K562 (cell line): ENCODE measurements around the gene NELFE. TPM values are rescaled to one million over a fixed set of nuclear protein-coding genes. Genes with fewer than 3 reads are reported as not detected.

Experiments used
- ATAC-seq: fragments of 200-7000 bp; cut with Tn5 transposase; 3 replicates; pipeline ENCODE4 v1.9.1; 2020; ENCODE audit warnings: moderate library complexity
- BruUV-seq: library from RNA; stranded (reverse); fragments of 400-500 nt; replicated peaks from 2 replicates; lab custom pipeline; 2021; lab: Mats Ljungman, UMichigan
- CTCF ChIA-PET: fragments of 300-600 bp; formaldehyde crosslinking; extraction: SDS; loops from one replicate; lab custom pipeline; 2021; ENCODE audit warnings: low intra/inter-chr PET ratio; lab: Yijun Ruan, JAX
- POLR2A ChIA-PET: fragments of 300-600, 350-650 bp; sonication (Branson Sonifier 250); formaldehyde crosslinking; extraction: SDS; loops from one replicate; lab custom pipeline; 2021; ENCODE audit warnings: antibody characterized with exemption, inconsistent platforms; lab: Yijun Ruan, JAX
- DNase-seq, 4 experiments: peaks; one replicate each; pipeline versions ENCODE4 v3.0.0 to v3.0.0-alpha.2; 2011 to 2018; ENCODE audit warnings: low spot score in 3 of 4, mixed read lengths in 3 of 4; ENCODE audit errors: extremely low read depth in 1 of 4
- FAIRE-seq: peaks from 2 replicates; lab custom pipeline; 2011; peaks lifted over from hg19 to GRCh38; lab: Jason Lieb, UNC
- H2AFZ ChIP-seq: 2 replicates; pipeline ENCODE4 v1.6.0; 2011; ENCODE audit warnings: low read depth, low read length, control low read depth, inconsistent platforms
- H3K27ac ChIP-seq: fragments of 200-600 bp; 3 replicates; pipeline ENCODE4 v1.8.0; 2011; ENCODE audit warnings: low read depth, mild to moderate bottlenecking, control low read depth, inconsistent platforms, low read length, moderate library complexity, mixed read lengths; ENCODE audit errors: extremely low read depth
- H3K27me3 ChIP-seq, 2 experiments: fragments of 300-600 bp in 1 of 2; 2 replicates in 1 of 2; 3 replicates in 1 of 2; pipeline versions ENCODE4 v1.6.0 to v1.8.0; 2011; ENCODE audit warnings: inconsistent platforms in 2 of 2, low read length in 2 of 2, mild to moderate bottlenecking in 1 of 2, mixed read lengths in 1 of 2, moderate library complexity in 1 of 2; ENCODE audit not compliant: control insufficient read depth in 2 of 2, insufficient read depth in 2 of 2
- H3K36me3 ChIP-seq: fragments of 300-600 bp; 3 replicates; pipeline ENCODE4 v1.8.0; 2011; ENCODE audit warnings: mild to moderate bottlenecking, low read length, inconsistent platforms; ENCODE audit not compliant: control insufficient read depth, insufficient read depth
- H3K4me1 ChIP-seq, 2 experiments: fragments of 200-600 bp in 1 of 2; replicated peaks in 1 of 2; 2 replicates in 1 of 2; 3 replicates in 1 of 2; pipeline versions ENCODE4 v1.5.1 to v1.8.0; 2011; ENCODE audit warnings: inconsistent platforms in 2 of 2, low read length in 2 of 2, mild to moderate bottlenecking in 1 of 2, mixed read lengths in 1 of 2, moderate library complexity in 1 of 2; ENCODE audit not compliant: control insufficient read depth in 2 of 2, insufficient read depth in 2 of 2
- H3K4me2 ChIP-seq: 2 replicates; pipeline ENCODE4 v1.6.1; 2011; ENCODE audit warnings: low read length, control low read depth, inconsistent platforms, mixed read lengths; ENCODE audit not compliant: insufficient read depth
- H3K4me3 ChIP-seq: fragments of 200-600 bp; sonication (generic), shearing (Covaris generic); 2 replicates; pipeline ENCODE4 v1.5.1; 2016; ENCODE audit warnings: control low read depth, inconsistent platforms
- H3K79me2 ChIP-seq: fragments of 200-600 bp; 3 replicates; pipeline ENCODE4 v1.8.0; 2011; ENCODE audit warnings: low read length, inconsistent platforms; ENCODE audit not compliant: control insufficient read depth, insufficient read depth
- H3K9ac ChIP-seq, 2 experiments: 2 replicates each; pipeline versions ENCODE4 v1.6.0 to v1.6.1; 2011; ENCODE audit warnings: low read depth in 2 of 2, low read length in 2 of 2, control low read depth in 1 of 2, inconsistent platforms in 1 of 2, mild to moderate bottlenecking in 1 of 2, mixed read lengths in 1 of 2; ENCODE audit not compliant: insufficient read depth in 1 of 2
- H3K9me1 ChIP-seq: one replicate; pipeline ENCODE4 v1.6.0; 2011; ENCODE audit warnings: inconsistent platforms, mild to moderate bottlenecking, low read length, moderate library complexity; ENCODE audit not compliant: control insufficient read depth, insufficient read depth
- H3K9me3 ChIP-seq: replicated peaks from 2 replicates; pipeline ENCODE4 v1.5.1; 2011; ENCODE audit warnings: low read depth, low read length, inconsistent platforms; ENCODE audit not compliant: control insufficient read depth, insufficient read depth
- H4K20me1 ChIP-seq: replicated peaks from 2 replicates; pipeline ENCODE4 v1.6.1; 2011; ENCODE audit warnings: low read length, inconsistent platforms, mixed read lengths; ENCODE audit not compliant: control insufficient read depth, insufficient read depth
- ARNT ChIP-seq, 2 experiments: fragments of 450-650 bp; IDR thresholded peaks; 2 replicates each; pipeline ENCODE4 v1.6.1; 2016; ENCODE audit warnings: mild to moderate bottlenecking in 1 of 2
- ATF1 ChIP-seq, 2 experiments: fragments of 450-650 bp in 1 of 2; IDR thresholded peaks; 2 replicates each; pipeline ENCODE4 v1.6.1; 2016; ENCODE audit warnings: missing compliant biosample characterization in 1 of 2, missing genetic modification characterization in 1 of 2
- FOXA1 ChIP-seq: fragments of 450-650 bp; IDR thresholded peaks from 2 replicates; pipeline ENCODE4 v1.6.1; 2016; ENCODE audit warnings: mild to moderate bottlenecking, borderline replicate concordance
- JUNB ChIP-seq: fragments of 450-650 bp; formaldehyde crosslinking; conservative IDR thresholded peaks from 2 replicates; pipeline ENCODE4 v1.4.0; 2020; ENCODE audit warnings: mild to moderate bottlenecking
- NFYB ChIP-seq: IDR thresholded peaks from 2 replicates; pipeline ENCODE4 v1.6.1; 2011; ENCODE audit warnings: mild to moderate bottlenecking, moderate library complexity; ENCODE audit not compliant: insufficient read length; ENCODE audit errors: extremely low read depth
- PHB2 ChIP-seq: fragments of 450-650 bp; IDR thresholded peaks from 2 replicates; pipeline ENCODE4 v1.6.1; 2017; ENCODE audit warnings: low read depth
- RBM17 ChIP-seq: fragments of 200-400 bp; formaldehyde crosslinking; IDR thresholded peaks from 2 replicates; pipeline ENCODE4 v1.6.1; 2017; ENCODE audit warnings: low read depth, mild to moderate bottlenecking, low read length, borderline replicate concordance
- TSC22D4 ChIP-seq: fragments of 450-650 bp; IDR thresholded peaks from 2 replicates; pipeline ENCODE4 v1.6.1; 2016; ENCODE audit warnings: missing genetic modification characterization, missing biosample characterization, control low read depth
- U2AF1 ChIP-seq: fragments of 200-400 bp; formaldehyde crosslinking; optimal IDR thresholded peaks from 2 replicates; pipeline ENCODE3; 2017; ENCODE audit warnings: mild to moderate bottlenecking, low read depth, low read length, moderate library complexity
- YBX1 ChIP-seq: fragments of 450-650 bp; IDR thresholded peaks from 2 replicates; pipeline ENCODE4 v1.7.1; 2016; ENCODE audit warnings: mild to moderate bottlenecking
- ZFPM2 ChIP-seq: fragments of 250-450 bp; sonication (Bioruptor Pico); IDR thresholded peaks from 2 replicates; pipeline ENCODE4 v1.5.1; 2022; ENCODE audit warnings: mild to moderate bottlenecking
- ZNF316 ChIP-seq: fragments of 450-650 bp; IDR thresholded peaks from 2 replicates; pipeline ENCODE4 v1.6.1; 2016
- ZNF324 ChIP-seq: fragments of 250-450 bp; sonication (Bioruptor Pico); IDR thresholded peaks from 2 replicates; pipeline ENCODE4 v1.4.0; 2020; ENCODE audit warnings: mild to moderate bottlenecking
- ZNF77 ChIP-seq: fragments of 250-450 bp; sonication (Bioruptor Pico); IDR thresholded peaks from 2 replicates; pipeline ENCODE4 v1.5.0; 2020
- ZZZ3 ChIP-seq: fragments of 450-650 bp; IDR thresholded peaks from 2 replicates; pipeline ENCODE4 v1.6.1; 2016; ENCODE audit warnings: antibody characterized with exemption, mild to moderate bottlenecking, moderate library complexity
- WGBS: fragments of 100-300 bp; shearing (Covaris generic); methylation state at CpG from one replicate; pipeline ENCODE4 v1.1.6; 2016; ENCODE audit warnings: low coverage, mixed read lengths; ENCODE audit not compliant: insufficient coverage; ENCODE audit errors: missing lambda C conversion rate; 5-methylcytosine and 5-hydroxymethylcytosine counted together
- in situ Hi-C: fragments of 300-500 bp; cut with MboI; formaldehyde crosslinking; loops from 4 replicates; pipeline ENCODE4 v1.15.0; 2018; ENCODE audit warnings: inconsistent platforms, mixed read lengths
- intact Hi-C: fragments of 100-400 bp; cut with micrococcal nuclease; formaldehyde crosslinking; loops from 2 replicates; pipeline ENCODE4 v1.14.2; 2022
- polyA plus RNA-seq, 8 experiments: library from polyadenylated mRNA; depleted of rRNA in 4 of 8; stranded (reverse) in 5 of 8; unstranded in 3 of 8; fragments of >200 nt; fragmentation: Nextera tagmentation in 2 of 8; fragmentation: Illumina TruSeq in 1 of 8; extraction: Ambion mirVana in 2 of 8; extraction: Trizol in 1 of 8; gene quantifications; 2 replicates each; pipeline versions ENCODE4 v1.2.1 to v1.2.3, GENCODE V29; 2011 to 2014; ENCODE audit warnings: inconsistent platforms in 1 of 8, missing spikeins in 1 of 8
- total RNA-seq, 7 experiments: library from RNA; depleted of rRNA in 6 of 7; stranded (reverse); fragments of >200 nt in 6 of 7; fragmentation: Illumina TruSeq in 2 of 7; extraction: Trizol in 2 of 7; gene quantifications; 2 replicates each; pipeline versions ENCODE4 v1.2.1 to v1.2.3, GENCODE V29; 2011 to 2021; ENCODE audit warnings: low replicate concordance in 1 of 7
- TF ChIP-seq, protein P1 (sequence below): fragments of 450-650 bp; IDR thresholded peaks from 2 replicates; pipeline ENCODE4 v1.7.0; 2016; ENCODE audit warnings: borderline replicate concordance
- TF ChIP-seq, protein P2 (sequence below): fragments of 450-650 bp; formaldehyde crosslinking; IDR thresholded peaks from 2 replicates; pipeline ENCODE4 v1.4.0; 2022; ENCODE audit warnings: mild to moderate bottlenecking, moderate library complexity
- TF ChIP-seq, protein P3 (sequence below): fragments of 250-450 bp; sonication (Bioruptor Pico); IDR thresholded peaks from 2 replicates; pipeline ENCODE4 v1.4.0; 2020; ENCODE audit warnings: mild to moderate bottlenecking, moderate library complexity

Gene NELFE
- total and polyA plus RNA-seq, 9 of the 15 experiments (the other 6 are each of a cell fraction or from before 2014, with no cell fraction given), result 15.2 to 157 (median 91.5) TPM

DNA sequence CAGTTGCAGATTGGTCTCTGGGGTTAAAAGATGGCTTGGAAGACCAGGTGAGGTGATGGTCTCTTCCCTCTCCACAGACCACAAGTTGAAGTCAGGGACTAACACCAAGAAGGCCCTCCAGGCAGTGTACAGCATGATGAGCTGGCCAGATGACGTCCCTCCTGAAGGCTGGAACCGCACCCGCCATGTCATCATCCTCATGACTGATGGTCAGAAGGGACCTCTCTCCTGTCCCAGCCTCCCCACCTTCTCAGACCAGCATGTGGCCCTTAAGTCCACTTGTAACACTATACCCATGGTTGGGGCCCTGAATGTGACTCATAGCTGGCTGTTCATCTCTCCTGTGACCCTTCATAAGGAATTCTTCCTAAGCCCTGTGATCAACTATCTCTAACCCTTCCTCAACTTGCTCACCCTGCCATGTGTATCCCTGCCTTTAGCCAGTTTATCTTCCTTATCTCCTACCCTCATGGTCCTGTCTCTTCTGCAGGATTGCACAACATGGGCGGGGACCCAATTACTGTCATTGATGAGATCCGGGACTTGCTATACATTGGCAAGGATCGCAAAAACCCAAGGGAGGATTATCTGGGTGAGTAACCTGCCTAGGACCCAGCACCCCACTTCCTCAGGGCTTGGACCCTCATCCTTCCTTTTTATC lies 9.9 kb downstream of the NELFE start:
- CTCF ChIA-PET, result no interaction called here
- Histone ChIP-seq H2AFZ (peak overlapping the region; percentile 36), H4K20me1 (no peaks in the 10 kb centered on the region), H3K9me3 (no peaks in the 10 kb centered on the region), H3K4me3 (no peak overlapping the region), H3K27me3 (peaks cover 2 to 10% of the 10 kb centered on the region in 2 experiments; a peak in 2 of 5 replicates), H3K79me2 (no peaks in the 10 kb centered on the region), H3K4me1 (peaks cover 16 to 24% of the 10 kb centered on the region in 2 experiments), H3K9me1 (peaks cover 7% of the 10 kb centered on the region), H3K36me3 (peaks cover 32% of the 10 kb centered on the region), H3K9ac (peak overlapping the region in 1 of 2 experiments; percentile 7; a peak in 1 of 4 replicates), H3K27ac (peak overlapping the region; percentile 59; the same call in 2 of the 3 replicates), H3K4me2 (peak overlapping the region; percentile 66)
- intact Hi-C loops (loop anchor here (5.0 kb wide), 1 partner anchor 47 kb away; the partner anchor contains the start of gene ZBTB12), in situ Hi-C loops (no loop called here)
- ATAC-seq (peak; percentile 84), DNase-seq (peak; percentile 69 to 89 (median 78)), FAIRE-seq (peak; percentile 94)
- BruUV-seq, result no TSS peak
- POLR2A ChIA-PET, result interaction anchor here (0.6 to 2.4 kb wide), 7 partner anchors 8 to 121 kb away, joined by 3 to 16 read pairs (median 4); partner anchors contain the start of genes HSPA1B, NELFE and SKIC2
- 8% methylated on average over 6 of the region's 6 CpGs for WGBS
- TF ChIP-seq, protein P1, sequence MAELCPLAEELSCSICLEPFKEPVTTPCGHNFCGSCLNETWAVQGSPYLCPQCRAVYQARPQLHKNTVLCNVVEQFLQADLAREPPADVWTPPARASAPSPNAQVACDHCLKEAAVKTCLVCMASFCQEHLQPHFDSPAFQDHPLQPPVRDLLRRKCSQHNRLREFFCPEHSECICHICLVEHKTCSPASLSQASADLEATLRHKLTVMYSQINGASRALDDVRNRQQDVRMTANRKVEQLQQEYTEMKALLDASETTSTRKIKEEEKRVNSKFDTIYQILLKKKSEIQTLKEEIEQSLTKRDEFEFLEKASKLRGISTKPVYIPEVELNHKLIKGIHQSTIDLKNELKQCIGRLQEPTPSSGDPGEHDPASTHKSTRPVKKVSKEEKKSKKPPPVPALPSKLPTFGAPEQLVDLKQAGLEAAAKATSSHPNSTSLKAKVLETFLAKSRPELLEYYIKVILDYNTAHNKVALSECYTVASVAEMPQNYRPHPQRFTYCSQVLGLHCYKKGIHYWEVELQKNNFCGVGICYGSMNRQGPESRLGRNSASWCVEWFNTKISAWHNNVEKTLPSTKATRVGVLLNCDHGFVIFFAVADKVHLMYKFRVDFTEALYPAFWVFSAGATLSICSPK, result no peak
- TF ChIP-seq U2AF1 (no peak), YBX1 (no peak), ZNF324 (CRISPR knock-in tag) (no peak), ATF1 (CRISPR knock-in tag; IDR thresholded peaks at IDR 0.05) (no peak), ATF1 (tag; IDR thresholded peaks at IDR 0.05) (peak; percentile 86), JUNB (CRISPR knock-in tag) (no peak), PHB2 (no peak), FOXA1 (no peak), ZNF77 (CRISPR knock-in tag) (no peak), ARNT (IDR thresholded peaks at IDR 0.05) (peak; percentile 37 to 79; a peak in 2 of 4 replicates), NFYB (no peak), TSC22D4 (tag) (no peak), RBM17 (no peak), ZFPM2 (CRISPR knock-in tag) (no peak), ZNF316 (no peak), ZZZ3 (no peak)
- TF ChIP-seq, protein P2, sequence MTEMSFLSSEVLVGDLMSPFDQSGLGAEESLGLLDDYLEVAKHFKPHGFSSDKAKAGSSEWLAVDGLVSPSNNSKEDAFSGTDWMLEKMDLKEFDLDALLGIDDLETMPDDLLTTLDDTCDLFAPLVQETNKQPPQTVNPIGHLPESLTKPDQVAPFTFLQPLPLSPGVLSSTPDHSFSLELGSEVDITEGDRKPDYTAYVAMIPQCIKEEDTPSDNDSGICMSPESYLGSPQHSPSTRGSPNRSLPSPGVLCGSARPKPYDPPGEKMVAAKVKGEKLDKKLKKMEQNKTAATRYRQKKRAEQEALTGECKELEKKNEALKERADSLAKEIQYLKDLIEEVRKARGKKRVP (CRISPR knock-in tag), result no peak
- TF ChIP-seq, protein P3, sequence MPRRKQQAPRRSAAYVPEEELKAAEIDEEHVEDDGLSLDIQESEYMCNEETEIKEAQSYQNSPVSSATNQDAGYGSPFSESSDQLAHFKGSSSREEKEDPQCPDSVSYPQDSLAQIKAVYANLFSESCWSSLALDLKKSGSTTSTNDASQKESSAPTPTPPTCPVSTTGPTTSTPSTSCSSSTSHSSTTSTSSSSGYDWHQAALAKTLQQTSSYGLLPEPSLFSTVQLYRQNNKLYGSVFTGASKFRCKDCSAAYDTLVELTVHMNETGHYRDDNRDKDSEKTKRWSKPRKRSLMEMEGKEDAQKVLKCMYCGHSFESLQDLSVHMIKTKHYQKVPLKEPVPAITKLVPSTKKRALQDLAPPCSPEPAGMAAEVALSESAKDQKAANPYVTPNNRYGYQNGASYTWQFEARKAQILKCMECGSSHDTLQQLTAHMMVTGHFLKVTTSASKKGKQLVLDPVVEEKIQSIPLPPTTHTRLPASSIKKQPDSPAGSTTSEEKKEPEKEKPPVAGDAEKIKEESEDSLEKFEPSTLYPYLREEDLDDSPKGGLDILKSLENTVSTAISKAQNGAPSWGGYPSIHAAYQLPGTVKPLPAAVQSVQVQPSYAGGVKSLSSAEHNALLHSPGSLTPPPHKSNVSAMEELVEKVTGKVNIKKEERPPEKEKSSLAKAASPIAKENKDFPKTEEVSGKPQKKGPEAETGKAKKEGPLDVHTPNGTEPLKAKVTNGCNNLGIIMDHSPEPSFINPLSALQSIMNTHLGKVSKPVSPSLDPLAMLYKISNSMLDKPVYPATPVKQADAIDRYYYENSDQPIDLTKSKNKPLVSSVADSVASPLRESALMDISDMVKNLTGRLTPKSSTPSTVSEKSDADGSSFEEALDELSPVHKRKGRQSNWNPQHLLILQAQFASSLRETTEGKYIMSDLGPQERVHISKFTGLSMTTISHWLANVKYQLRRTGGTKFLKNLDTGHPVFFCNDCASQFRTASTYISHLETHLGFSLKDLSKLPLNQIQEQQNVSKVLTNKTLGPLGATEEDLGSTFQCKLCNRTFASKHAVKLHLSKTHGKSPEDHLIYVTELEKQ, result no peak
